Measurements from ENCODE around the gene TIMM8A. TPM values are rescaled to one million over a fixed set of nuclear protein-coding genes. Genes with fewer than 3 reads are reported as not detected.

Gene TIMM8A
- total and polyA plus RNA-seq, 2 experiments from 2014 or later, result 23.5 to 41.7 TPM

DNA sequence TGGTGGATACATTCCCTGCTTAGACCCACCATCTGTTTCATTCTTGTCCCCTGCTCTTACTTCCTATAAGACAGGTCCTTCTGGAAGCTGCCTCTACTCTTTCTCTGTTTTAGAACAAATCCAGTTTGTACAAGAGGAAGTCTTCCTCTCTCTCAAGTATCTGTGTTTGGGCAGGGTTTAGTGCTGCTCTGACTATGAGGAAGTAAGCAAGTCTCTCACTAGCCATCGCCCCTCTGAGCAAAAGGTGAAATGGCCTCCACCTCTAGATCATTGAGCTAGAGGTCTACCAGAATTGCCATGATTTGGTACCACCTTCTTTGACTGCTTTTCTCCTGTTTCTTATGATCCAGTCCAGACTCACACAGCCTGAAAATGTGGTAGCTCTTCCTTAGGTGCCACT, 29.0 kb upstream of the TIMM8A start:
- no peak for ATAC-seq
- Mint-ChIP-seq H3K9me3 (no peaks in the 10 kb centered on the region), H3K27ac (no peak overlapping the region)

DNA sequence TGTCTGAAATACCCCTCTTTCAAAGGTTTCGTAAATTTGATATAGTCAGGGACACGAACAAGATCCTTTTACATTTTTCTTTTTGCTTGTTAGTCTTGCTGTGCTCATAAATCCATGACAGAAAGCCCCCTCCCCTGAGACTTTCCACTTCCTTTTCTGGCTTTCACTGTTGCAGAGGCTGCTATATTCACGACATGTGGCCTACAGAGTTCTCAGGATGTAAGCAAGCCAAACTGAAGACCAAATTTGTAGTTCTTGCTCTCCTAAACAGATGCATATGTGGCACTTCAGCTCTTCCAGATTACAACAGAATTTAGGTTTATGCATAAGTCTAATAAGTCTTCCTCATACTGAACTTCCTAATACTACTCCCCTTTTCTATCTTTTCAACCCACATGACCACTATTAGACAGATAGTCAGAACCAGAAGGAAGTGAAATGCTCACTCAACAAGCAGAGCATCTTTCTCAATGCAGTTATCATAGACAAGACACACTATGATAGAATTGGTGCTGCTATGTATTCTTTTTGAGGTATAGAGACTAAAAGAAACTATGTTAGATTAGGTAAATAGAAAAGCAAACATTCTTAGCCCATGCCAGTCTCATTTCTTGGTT, 22.5 kb upstream of the TIMM8A start:
- H3K9me2 ChIP-seq (ENCODE audit: insufficient read depth), result no peaks in the 10 kb centered on the region
- H3K4me1 ChIP-seq (ENCODE audit: insufficient read depth), result no peaks in the 10 kb centered on the region
- H3F3A ChIP-seq (replicated peaks; ENCODE audit: low read depth), result no peaks in the 10 kb centered on the region
- no peaks in the 10 kb centered on the region for H4K20me1 ChIP-seq (replicated peaks; ENCODE audit: insufficient read depth)
- H2AFZ ChIP-seq, result no peak overlapping the region
- Mint-ChIP-seq H3K9me3 (no peaks in the 10 kb centered on the region; the same call in 2 of the 3 replicates), H3K4me1 (no peaks in the 10 kb centered on the region), H3K27me3 (ENCODE audit: insufficient read depth, low read depth, poor library complexity) (peaks cover 2% of the 10 kb centered on the region), H3K4me3 (no peak overlapping the region), H3K27ac (no peak overlapping the region), H3K36me3 (ENCODE audit: low read depth) (no peaks in the 10 kb centered on the region)
- H3K4me3 ChIP-seq, result no peak overlapping the region
- no peaks in the 10 kb centered on the region for H3K36me3 ChIP-seq (ENCODE audit: insufficient read depth)
- ATAC-seq (no peak), DNase-seq (ENCODE audit: low spot score) (no peak)
- H3K27ac ChIP-seq (ENCODE audit: low read depth), result no peak overlapping the region
- no peaks in the 10 kb centered on the region for H3K27me3 ChIP-seq (ENCODE audit: insufficient read depth)
- no peaks in the 10 kb centered on the region for H3K79me2 ChIP-seq (replicated peaks; ENCODE audit: insufficient read depth)
- no peak overlapping the region for H3K4me2 ChIP-seq
- TF ChIP-seq, protein P1, sequence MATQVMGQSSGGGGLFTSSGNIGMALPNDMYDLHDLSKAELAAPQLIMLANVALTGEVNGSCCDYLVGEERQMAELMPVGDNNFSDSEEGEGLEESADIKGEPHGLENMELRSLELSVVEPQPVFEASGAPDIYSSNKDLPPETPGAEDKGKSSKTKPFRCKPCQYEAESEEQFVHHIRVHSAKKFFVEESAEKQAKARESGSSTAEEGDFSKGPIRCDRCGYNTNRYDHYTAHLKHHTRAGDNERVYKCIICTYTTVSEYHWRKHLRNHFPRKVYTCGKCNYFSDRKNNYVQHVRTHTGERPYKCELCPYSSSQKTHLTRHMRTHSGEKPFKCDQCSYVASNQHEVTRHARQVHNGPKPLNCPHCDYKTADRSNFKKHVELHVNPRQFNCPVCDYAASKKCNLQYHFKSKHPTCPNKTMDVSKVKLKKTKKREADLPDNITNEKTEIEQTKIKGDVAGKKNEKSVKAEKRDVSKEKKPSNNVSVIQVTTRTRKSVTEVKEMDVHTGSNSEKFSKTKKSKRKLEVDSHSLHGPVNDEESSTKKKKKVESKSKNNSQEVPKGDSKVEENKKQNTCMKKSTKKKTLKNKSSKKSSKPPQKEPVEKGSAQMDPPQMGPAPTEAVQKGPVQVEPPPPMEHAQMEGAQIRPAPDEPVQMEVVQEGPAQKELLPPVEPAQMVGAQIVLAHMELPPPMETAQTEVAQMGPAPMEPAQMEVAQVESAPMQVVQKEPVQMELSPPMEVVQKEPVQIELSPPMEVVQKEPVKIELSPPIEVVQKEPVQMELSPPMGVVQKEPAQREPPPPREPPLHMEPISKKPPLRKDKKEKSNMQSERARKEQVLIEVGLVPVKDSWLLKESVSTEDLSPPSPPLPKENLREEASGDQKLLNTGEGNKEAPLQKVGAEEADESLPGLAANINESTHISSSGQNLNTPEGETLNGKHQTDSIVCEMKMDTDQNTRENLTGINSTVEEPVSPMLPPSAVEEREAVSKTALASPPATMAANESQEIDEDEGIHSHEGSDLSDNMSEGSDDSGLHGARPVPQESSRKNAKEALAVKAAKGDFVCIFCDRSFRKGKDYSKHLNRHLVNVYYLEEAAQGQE (IDR thresholded peaks at IDR 0.05; ENCODE audit: unreplicated experiment), result no peak
- TF ChIP-seq, protein P2, sequence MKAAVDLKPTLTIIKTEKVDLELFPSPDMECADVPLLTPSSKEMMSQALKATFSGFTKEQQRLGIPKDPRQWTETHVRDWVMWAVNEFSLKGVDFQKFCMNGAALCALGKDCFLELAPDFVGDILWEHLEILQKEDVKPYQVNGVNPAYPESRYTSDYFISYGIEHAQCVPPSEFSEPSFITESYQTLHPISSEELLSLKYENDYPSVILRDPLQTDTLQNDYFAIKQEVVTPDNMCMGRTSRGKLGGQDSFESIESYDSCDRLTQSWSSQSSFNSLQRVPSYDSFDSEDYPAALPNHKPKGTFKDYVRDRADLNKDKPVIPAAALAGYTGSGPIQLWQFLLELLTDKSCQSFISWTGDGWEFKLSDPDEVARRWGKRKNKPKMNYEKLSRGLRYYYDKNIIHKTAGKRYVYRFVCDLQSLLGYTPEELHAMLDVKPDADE (IDR thresholded peaks at IDR 0.05), result no peak
- TF ChIP-seq, protein P3, sequence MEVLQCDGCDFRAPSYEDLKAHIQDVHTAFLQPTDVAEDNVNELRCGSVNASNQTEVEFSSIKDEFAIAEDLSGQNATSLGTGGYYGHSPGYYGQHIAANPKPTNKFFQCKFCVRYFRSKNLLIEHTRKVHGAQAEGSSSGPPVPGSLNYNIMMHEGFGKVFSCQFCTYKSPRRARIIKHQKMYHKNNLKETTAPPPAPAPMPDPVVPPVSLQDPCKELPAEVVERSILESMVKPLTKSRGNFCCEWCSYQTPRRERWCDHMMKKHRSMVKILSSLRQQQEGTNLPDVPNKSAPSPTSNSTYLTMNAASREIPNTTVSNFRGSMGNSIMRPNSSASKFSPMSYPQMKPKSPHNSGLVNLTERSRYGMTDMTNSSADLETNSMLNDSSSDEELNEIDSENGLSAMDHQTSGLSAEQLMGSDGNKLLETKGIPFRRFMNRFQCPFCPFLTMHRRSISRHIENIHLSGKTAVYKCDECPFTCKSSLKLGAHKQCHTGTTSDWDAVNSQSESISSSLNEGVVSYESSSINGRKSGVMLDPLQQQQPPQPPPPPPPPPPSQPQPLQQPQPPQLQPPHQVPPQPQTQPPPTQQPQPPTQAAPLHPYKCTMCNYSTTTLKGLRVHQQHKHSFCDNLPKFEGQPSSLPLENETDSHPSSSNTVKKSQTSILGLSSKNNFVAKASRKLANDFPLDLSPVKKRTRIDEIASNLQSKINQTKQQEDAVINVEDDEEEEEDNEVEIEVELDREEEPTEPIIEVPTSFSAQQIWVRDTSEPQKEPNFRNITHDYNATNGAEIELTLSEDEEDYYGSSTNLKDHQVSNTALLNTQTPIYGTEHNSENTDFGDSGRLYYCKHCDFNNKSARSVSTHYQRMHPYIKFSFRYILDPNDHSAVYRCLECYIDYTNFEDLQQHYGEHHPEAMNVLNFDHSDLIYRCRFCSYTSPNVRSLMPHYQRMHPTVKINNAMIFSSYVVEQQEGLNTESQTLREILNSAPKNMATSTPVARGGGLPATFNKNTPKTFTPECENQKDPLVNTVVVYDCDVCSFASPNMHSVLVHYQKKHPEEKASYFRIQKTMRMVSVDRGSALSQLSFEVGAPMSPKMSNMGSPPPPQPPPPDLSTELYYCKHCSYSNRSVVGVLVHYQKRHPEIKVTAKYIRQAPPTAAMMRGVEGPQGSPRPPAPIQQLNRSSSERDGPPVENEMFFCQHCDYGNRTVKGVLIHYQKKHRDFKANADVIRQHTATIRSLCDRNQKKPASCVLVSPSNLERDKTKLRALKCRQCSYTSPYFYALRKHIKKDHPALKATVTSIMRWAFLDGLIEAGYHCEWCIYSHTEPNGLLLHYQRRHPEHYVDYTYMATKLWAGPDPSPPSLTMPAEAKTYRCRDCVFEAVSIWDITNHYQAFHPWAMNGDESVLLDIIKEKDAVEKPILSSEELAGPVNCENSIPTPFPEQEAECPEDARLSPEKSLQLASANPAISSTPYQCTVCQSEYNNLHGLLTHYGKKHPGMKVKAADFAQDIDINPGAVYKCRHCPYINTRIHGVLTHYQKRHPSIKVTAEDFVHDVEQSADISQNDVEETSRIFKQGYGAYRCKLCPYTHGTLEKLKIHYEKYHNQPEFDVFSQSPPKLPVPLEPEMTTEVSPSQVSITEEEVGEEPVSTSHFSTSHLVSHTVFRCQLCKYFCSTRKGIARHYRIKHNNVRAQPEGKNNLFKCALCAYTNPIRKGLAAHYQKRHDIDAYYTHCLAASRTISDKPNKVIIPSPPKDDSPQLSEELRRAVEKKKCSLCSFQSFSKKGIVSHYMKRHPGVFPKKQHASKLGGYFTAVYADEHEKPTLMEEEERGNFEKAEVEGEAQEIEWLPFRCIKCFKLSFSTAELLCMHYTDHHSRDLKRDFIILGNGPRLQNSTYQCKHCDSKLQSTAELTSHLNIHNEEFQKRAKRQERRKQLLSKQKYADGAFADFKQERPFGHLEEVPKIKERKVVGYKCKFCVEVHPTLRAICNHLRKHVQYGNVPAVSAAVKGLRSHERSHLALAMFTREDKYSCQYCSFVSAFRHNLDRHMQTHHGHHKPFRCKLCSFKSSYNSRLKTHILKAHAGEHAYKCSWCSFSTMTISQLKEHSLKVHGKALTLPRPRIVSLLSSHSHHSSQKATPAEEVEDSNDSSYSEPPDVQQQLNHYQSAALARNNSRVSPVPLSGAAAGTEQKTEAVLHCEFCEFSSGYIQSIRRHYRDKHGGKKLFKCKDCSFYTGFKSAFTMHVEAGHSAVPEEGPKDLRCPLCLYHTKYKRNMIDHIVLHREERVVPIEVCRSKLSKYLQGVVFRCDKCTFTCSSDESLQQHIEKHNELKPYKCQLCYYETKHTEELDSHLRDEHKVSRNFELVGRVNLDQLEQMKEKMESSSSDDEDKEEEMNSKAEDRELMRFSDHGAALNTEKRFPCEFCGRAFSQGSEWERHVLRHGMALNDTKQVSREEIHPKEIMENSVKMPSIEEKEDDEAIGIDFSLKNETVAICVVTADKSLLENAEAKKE (CRISPR knock-in tag; IDR thresholded peaks at IDR 0.05), result no peak
- no peak for TF ChIP-seq ZNF331 (CRISPR knock-in tag; IDR thresholded peaks at IDR 0.05; ENCODE audit: low read depth)
- no peak for TF ChIP-seq EZH2phosphoT487 (IDR thresholded peaks at IDR 0.05; ENCODE audit: unreplicated experiment)
- TF ChIP-seq POLR2AphosphoS5 (IDR thresholded peaks at IDR 0.05; ENCODE audit: low read depth), result no peak
- TF ChIP-seq, protein P4, sequence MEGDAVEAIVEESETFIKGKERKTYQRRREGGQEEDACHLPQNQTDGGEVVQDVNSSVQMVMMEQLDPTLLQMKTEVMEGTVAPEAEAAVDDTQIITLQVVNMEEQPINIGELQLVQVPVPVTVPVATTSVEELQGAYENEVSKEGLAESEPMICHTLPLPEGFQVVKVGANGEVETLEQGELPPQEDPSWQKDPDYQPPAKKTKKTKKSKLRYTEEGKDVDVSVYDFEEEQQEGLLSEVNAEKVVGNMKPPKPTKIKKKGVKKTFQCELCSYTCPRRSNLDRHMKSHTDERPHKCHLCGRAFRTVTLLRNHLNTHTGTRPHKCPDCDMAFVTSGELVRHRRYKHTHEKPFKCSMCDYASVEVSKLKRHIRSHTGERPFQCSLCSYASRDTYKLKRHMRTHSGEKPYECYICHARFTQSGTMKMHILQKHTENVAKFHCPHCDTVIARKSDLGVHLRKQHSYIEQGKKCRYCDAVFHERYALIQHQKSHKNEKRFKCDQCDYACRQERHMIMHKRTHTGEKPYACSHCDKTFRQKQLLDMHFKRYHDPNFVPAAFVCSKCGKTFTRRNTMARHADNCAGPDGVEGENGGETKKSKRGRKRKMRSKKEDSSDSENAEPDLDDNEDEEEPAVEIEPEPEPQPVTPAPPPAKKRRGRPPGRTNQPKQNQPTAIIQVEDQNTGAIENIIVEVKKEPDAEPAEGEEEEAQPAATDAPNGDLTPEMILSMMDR (conservative IDR thresholded peaks at IDR 0.05; ENCODE audit: low read depth in 2 of 2), result no peak
- TF ChIP-seq STAT1 (IDR thresholded peaks at IDR 0.05; ENCODE audit: unreplicated experiment), result no peak

More for the DNA sequence above, 29.0 kb upstream of the TIMM8A start:
- TF ChIP-seq POLR2AphosphoS5 (IDR thresholded peaks at IDR 0.05; ENCODE audit: low read depth) (no peak), EZH2phosphoT487 (IDR thresholded peaks at IDR 0.05; ENCODE audit: unreplicated experiment) (no peak)
- Histone ChIP-seq H4K20me1 (replicated peaks; ENCODE audit: insufficient read depth) (no peaks in the 10 kb centered on the region), H2AFZ (no peak overlapping the region), H3F3A (replicated peaks; ENCODE audit: low read depth) (no peaks in the 10 kb centered on the region), H3K9me2 (ENCODE audit: insufficient read depth) (no peaks in the 10 kb centered on the region), H3K4me3 (no peak overlapping the region), H3K79me2 (replicated peaks; ENCODE audit: insufficient read depth) (no peaks in the 10 kb centered on the region), H3K27me3 (ENCODE audit: insufficient read depth) (no peaks in the 10 kb centered on the region), H3K36me3 (ENCODE audit: insufficient read depth) (no peaks in the 10 kb centered on the region), H3K27ac (ENCODE audit: low read depth) (no peak overlapping the region), H3K4me1 (ENCODE audit: insufficient read depth) (no peaks in the 10 kb centered on the region), H3K4me2 (no peak overlapping the region)
- Mint-ChIP-seq H3K4me3 (no peak overlapping the region), H3K27me3 (ENCODE audit: insufficient read depth, low read depth, poor library complexity) (peaks cover 4% of the 10 kb centered on the region), H3K36me3 (ENCODE audit: low read depth) (no peaks in the 10 kb centered on the region), H3K4me1 (peaks cover 4% of the 10 kb centered on the region; the same call in 1 of the 3 replicates)
- DNase-seq (ENCODE audit: low spot score), result no peak

All from GM23338 (cell line).